ENCODE data around the gene AMIGO2.

AMIGO2 gene

GRCh38 chr12:47097276-47097896 lies 17.6 kb upstream of the AMIGO2 start:
- DNase-seq = no peak

- DNase-seq = peak; percentile 92
Observed at GRCh38 chr12:47095446-47096236, 15.9 kb upstream of the AMIGO2 start.

GRCh38 chr12:47094804-47095203 lies 15.0 kb upstream of the AMIGO2 start:
- DNase-seq = no peak

GRCh38 chr12:47091009-47091408 lies 11.2 kb upstream of the AMIGO2 start:
- no peak for DNase-seq

- DNase-seq = no peak
Observed at GRCh38 chr12:47088021-47088944, 8.5 kb upstream of the AMIGO2 start.

GRCh38 chr12:47087088-47087688 lies 7.4 kb upstream of the AMIGO2 start:
- DNase-seq = peak; percentile 88

- peak; percentile 83 for DNase-seq
Observed at GRCh38 chr12:47085815-47086252, 6.1 kb upstream of the AMIGO2 start.

GRCh38 chr12:47084172-47084571 lies 4.4 kb upstream of the AMIGO2 start:
- DNase-seq = no peak

- peak; percentile 91 for DNase-seq
Observed at GRCh38 chr12:47082796-47083621, 3.2 kb upstream of the AMIGO2 start.

- no peak for DNase-seq
Observed at GRCh38 chr12:47082283-47082682, 2.5 kb upstream of the AMIGO2 start.

- peak; percentile 54 for DNase-seq
Observed at GRCh38 chr12:47080725-47081502, 1.2 kb upstream of the AMIGO2 start.

GRCh38 chr12:47079981-47080724 lies 394 bp upstream of the AMIGO2 start:
- peak; percentile 61 for DNase-seq

GRCh38 chr12:47078733-47079467 lies 859 bp downstream of the AMIGO2 start:
- peak; percentile 34 for DNase-seq

- DNase-seq = no peak
Observed at GRCh38 chr12:47078086-47078395, 1.7 kb downstream of the AMIGO2 start.

GRCh38 chr12:47077206-47078085 lies 2.3 kb downstream of the AMIGO2 start:
- no peak for DNase-seq

- DNase-seq = no peak
Observed at GRCh38 chr12:47075192-47076084, 4.3 kb downstream of the AMIGO2 start.

- no peak for DNase-seq
Observed at GRCh38 chr12:47074757-47075156, 5.0 kb downstream of the AMIGO2 start.

All from fibroblast of skin of scalp (primary cell).